Calu3 (cell line): Measurements from ENCODE around the gene SLC37A1. TPM values are rescaled to one million over a fixed set of nuclear protein-coding genes. Genes with fewer than 3 reads are reported as not detected.

ENCODE experiments used
- BruUV-seq: library from RNA; stranded (reverse); fragments of 400-500 nt; replicated peaks from 2 replicates; lab custom pipeline; 2021; lab: Mats Ljungman, UMichigan
- CTCF ChIA-PET: fragments of 300-600 bp; sonication (Branson Sonifier 250); formaldehyde crosslinking; loops from one replicate; lab custom pipeline; 2022; ENCODE audit warnings: antibody characterized with exemption; lab: Charles Lee
- DNase-seq: peaks from one replicate; pipeline ENCODE4 v3.0.0; 2022
- H3K27ac Mint-ChIP-seq: one replicate; pipeline ENCODE4 v1.8.0; 2022; ENCODE audit warnings: mixed read lengths; ENCODE audit not compliant: unreplicated experiment
- H3K27me3 Mint-ChIP-seq: one replicate; pipeline ENCODE4 v1.8.0; 2022; ENCODE audit warnings: mixed read lengths; ENCODE audit not compliant: unreplicated experiment
- H3K36me3 Mint-ChIP-seq: one replicate; pipeline ENCODE4 v1.8.0; 2022; ENCODE audit warnings: mild to moderate bottlenecking, moderate library complexity, mixed read lengths; ENCODE audit not compliant: insufficient read depth, unreplicated experiment
- H3K4me1 Mint-ChIP-seq: one replicate; pipeline ENCODE4 v1.8.0; 2022; ENCODE audit warnings: mild to moderate bottlenecking, low read depth, mixed read lengths; ENCODE audit not compliant: unreplicated experiment
- H3K4me3 Mint-ChIP-seq: one replicate; pipeline ENCODE4 v1.8.0; 2022; ENCODE audit warnings: mild to moderate bottlenecking, low read depth, moderate library complexity, mixed read lengths; ENCODE audit not compliant: unreplicated experiment
- H3K9me3 Mint-ChIP-seq: one replicate; pipeline ENCODE4 v1.8.0; 2022; ENCODE audit warnings: low read depth, mixed read lengths; ENCODE audit not compliant: unreplicated experiment
- intact Hi-C: fragments of 100-400 bp; cut with micrococcal nuclease; formaldehyde crosslinking; loops from one replicate; pipeline ENCODE4 v1.10.0; 2022; ENCODE audit not compliant: unreplicated experiment
- total RNA-seq: library from RNA; stranded (reverse); gene quantifications from 2 replicates; pipeline ENCODE4 v1.2.3, GENCODE V29; 2022
- TF ChIP-seq, protein P1 (sequence below): fragments of 200-600 bp; IDR thresholded peaks from one replicate; pipeline ENCODE4 v1.8.0; 2022; ENCODE audit warnings: antibody characterized with exemption; ENCODE audit not compliant: unreplicated experiment

The SLC37A1 gene
- total RNA-seq, 1 experiment from 2014 or later = 24.9 TPM

DNA sequence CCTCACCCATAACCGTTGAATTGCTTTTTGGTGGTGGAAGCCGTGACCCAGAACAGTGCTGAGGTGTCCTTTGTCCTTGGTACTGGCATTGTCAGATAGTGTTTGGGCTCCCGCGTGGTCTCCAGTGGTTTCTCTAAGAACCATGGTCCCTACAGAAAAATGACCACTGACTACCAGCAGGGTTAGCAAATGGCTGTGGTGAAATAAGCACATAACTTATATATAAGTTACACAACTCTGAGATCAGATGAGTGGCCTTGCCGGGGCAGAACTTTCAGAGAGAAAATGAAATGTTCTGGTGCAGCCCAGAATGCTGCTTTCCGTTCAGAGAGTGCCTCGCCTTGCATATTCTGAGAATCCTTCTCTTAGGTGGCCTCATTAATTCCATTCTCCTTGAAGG, 5.0 kb downstream of the SLC37A1 start:
- DNase-seq = no peak
- Mint-ChIP-seq H3K4me3 (no peak overlapping the region), H3K27me3 (no peaks in the 10 kb centered on the region), H3K27ac (no peak overlapping the region), H3K9me3 (no peaks in the 10 kb centered on the region), H3K4me1 (peaks cover 34% of the 10 kb centered on the region), H3K36me3 (peaks cover 34% of the 10 kb centered on the region)
- no TSS peak for BruUV-seq
- intact Hi-C loops = loop anchor here (5.0 kb wide), 1 partner anchor 51 kb away; no protein-coding TSS in a partner anchor
- CTCF ChIA-PET = interaction anchor here (0.7 to 0.8 kb wide), 2 partner anchors 18 to 57 kb away, joined by 3 to 4 read pairs; no protein-coding TSS in a partner anchor
- TF ChIP-seq, protein P1, sequence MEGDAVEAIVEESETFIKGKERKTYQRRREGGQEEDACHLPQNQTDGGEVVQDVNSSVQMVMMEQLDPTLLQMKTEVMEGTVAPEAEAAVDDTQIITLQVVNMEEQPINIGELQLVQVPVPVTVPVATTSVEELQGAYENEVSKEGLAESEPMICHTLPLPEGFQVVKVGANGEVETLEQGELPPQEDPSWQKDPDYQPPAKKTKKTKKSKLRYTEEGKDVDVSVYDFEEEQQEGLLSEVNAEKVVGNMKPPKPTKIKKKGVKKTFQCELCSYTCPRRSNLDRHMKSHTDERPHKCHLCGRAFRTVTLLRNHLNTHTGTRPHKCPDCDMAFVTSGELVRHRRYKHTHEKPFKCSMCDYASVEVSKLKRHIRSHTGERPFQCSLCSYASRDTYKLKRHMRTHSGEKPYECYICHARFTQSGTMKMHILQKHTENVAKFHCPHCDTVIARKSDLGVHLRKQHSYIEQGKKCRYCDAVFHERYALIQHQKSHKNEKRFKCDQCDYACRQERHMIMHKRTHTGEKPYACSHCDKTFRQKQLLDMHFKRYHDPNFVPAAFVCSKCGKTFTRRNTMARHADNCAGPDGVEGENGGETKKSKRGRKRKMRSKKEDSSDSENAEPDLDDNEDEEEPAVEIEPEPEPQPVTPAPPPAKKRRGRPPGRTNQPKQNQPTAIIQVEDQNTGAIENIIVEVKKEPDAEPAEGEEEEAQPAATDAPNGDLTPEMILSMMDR = no peak

DNA sequence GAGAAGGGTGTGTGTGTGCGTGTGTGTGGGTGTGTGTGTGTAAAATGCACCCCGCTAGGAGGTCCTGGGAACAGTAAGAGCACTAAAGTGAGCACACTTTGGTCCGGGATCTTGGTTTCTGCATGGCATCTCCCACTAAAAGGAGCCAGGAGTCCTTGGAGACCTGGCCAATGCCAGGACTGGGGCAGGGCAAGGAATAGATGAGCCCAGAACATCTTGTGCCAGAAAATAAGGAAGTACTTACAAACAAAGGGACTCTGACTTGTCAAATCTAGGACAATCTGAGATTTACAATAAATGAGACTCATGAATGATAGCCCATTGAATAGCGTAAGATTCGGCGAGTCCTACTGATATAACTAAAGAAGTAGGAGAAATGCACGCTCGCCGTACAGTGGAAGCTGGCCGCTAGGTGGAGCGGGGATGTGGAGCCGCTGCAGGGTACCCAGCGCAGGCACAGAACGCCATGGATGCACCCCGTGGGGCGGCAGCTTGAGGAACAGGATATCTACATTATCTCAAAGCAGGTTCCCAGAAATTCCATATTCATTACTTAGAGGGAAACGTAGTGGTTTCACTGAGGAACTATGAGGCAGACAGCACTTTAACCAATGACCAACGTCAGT, 7.1 kb downstream of the SLC37A1 start:
- DNase-seq = no peak
- BruUV-seq = no TSS peak
- CTCF ChIA-PET = no interaction called here
- H3K27ac Mint-ChIP-seq = no peak overlapping the region
- peaks cover 39% of the 10 kb centered on the region for H3K36me3 Mint-ChIP-seq
- TF ChIP-seq, protein P1 = no peak
- H3K27me3 Mint-ChIP-seq = no peaks in the 10 kb centered on the region
- intact Hi-C loops = no loop called here
- no peaks in the 10 kb centered on the region for H3K9me3 Mint-ChIP-seq
- H3K4me3 Mint-ChIP-seq = no peak overlapping the region
- peaks cover 54% of the 10 kb centered on the region for H3K4me1 Mint-ChIP-seq

DNA sequence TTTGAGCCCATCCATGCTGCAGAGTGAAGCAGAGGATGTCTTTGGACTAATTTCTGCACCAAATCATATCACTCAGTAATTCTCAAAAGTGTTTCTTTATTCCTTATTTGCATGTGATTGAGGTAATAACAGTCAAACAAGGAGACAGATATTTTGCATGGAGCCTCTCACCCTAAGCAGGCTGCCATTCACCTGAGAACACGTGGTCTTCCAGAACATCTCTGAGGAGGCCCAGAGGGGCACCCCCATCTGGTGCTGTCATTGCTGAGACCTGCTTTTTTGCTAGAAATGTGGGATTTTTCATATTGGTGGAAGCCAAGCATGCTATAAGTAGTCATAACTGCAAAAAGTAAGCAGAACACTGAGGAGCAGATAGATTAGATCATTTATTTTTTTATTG, 7.7 kb downstream of the SLC37A1 start:
- TF ChIP-seq, protein P1 = no peak
- Mint-ChIP-seq H3K4me1 (peaks cover 60% of the 10 kb centered on the region), H3K36me3 (peaks cover 35% of the 10 kb centered on the region), H3K9me3 (no peaks in the 10 kb centered on the region), H3K27ac (no peak overlapping the region), H3K4me3 (no peak overlapping the region), H3K27me3 (no peaks in the 10 kb centered on the region)
- DNase-seq = no peak
- no TSS peak for BruUV-seq
- intact Hi-C loops = no loop called here
- CTCF ChIA-PET = no interaction called here

DNA sequence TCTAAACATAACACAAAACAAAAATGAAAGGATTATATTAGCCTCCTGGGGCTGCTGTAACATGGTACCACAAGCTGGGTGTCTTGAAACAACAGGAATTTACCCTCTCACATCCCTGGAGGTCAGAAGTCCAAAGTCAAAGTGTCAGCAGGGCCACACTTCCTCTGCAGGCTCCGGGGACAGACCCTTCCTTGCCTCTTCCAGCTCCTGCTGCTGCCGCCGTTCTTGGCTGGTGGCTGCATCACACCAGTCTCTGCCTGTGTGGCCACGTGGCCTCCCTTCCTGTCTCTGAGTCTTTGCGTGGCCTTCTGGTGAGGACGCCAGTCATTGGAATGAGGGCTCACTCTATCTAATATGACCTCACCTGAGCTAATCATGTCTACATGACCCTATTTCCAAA, 8.2 kb downstream of the SLC37A1 start:
- CTCF ChIA-PET = no interaction called here
- no peaks in the 10 kb centered on the region for H3K27me3 Mint-ChIP-seq
- no peak overlapping the region for H3K4me3 Mint-ChIP-seq
- DNase-seq = no peak
- H3K36me3 Mint-ChIP-seq = peaks cover 34% of the 10 kb centered on the region
- TF ChIP-seq, protein P1 = no peak
- H3K9me3 Mint-ChIP-seq = no peaks in the 10 kb centered on the region
- intact Hi-C loops = no loop called here
- no peak overlapping the region for H3K27ac Mint-ChIP-seq
- no TSS peak for BruUV-seq
- H3K4me1 Mint-ChIP-seq = peaks cover 60% of the 10 kb centered on the region
